PC-3 (cell line): ENCODE results near the gene SCML1. TPM values are rescaled to one million over a fixed set of nuclear protein-coding genes. Genes with fewer than 3 reads are reported as not detected.
A peak's percentile ranks its signal among the peaks of the same experiment; 100 is the strongest.

Experiments
- ATAC-seq: fragments of 200-7000 bp; cut with Tn5 transposase; 2 replicates; pipeline ENCODE4 v1.9.1; 2020; ENCODE audit warnings: mild to moderate bottlenecking, moderate library complexity
- BruUV-seq: library from RNA; stranded (reverse); fragments of 400-500 nt; replicated peaks from 2 replicates; lab custom pipeline; 2021; lab: Mats Ljungman, UMichigan
- CTCF ChIA-PET: fragments of 300-600 bp; sonication (Branson Sonifier 250); formaldehyde crosslinking; loops from one replicate; lab custom pipeline; 2022; ENCODE audit warnings: antibody characterized with exemption; lab: Charles Lee
- POLR2A ChIA-PET: fragments of 300-600 bp; sonication (Branson Sonifier 250); formaldehyde crosslinking; loops from one replicate; lab custom pipeline; 2022; ENCODE audit warnings: antibody characterized with exemption; ENCODE audit not compliant: unreplicated experiment; lab: Charles Lee
- DNase-seq: peaks from one replicate; pipeline ENCODE4 v3.0.0-alpha.2; 2015
- H2AFZ ChIP-seq: fragments of 300-600 bp; sonication (generic); 2 replicates; pipeline ENCODE4 v1.6.0; 2016; ENCODE audit warnings: antibody characterized with exemption, low read length
- H3F3A ChIP-seq: fragments of 300-600 bp; sonication (generic); one replicate; pipeline ENCODE4 v1.6.0; 2017; ENCODE audit warnings: antibody characterized with exemption, low read length, control low read depth, mild to moderate bottlenecking; ENCODE audit not compliant: unreplicated experiment
- H3K27ac ChIP-seq: fragments of 300-600 bp; sonication (generic); 2 replicates; pipeline ENCODE4 v1.5.1; 2016; ENCODE audit warnings: mild to moderate bottlenecking, low read length
- H3K27me3 ChIP-seq: fragments of 300-600 bp; sonication (generic); 2 replicates; pipeline ENCODE4 v1.6.1; 2016; ENCODE audit warnings: low read length, mixed read lengths
- H3K36me3 ChIP-seq: fragments of 300-600 bp; sonication (generic); 2 replicates; pipeline ENCODE4 v1.6.1; 2016; ENCODE audit warnings: low read depth, mixed run types, low read length, mixed read lengths
- H3K4me1 ChIP-seq: fragments of 300-600 bp; sonication (generic); 2 replicates; pipeline ENCODE4 v1.5.1; 2016; ENCODE audit warnings: low read length; ENCODE audit not compliant: insufficient read depth
- H3K4me2 ChIP-seq: fragments of 300-600 bp; sonication (generic); 2 replicates; pipeline ENCODE4 v1.6.0; 2016; ENCODE audit warnings: low read length
- H3K4me3 ChIP-seq: fragments of 300-600 bp; sonication (generic); 2 replicates; pipeline ENCODE4 v1.5.1; 2016; ENCODE audit warnings: mild to moderate bottlenecking, low read length, mixed read lengths
- H3K79me2 ChIP-seq: fragments of 300-600 bp; sonication (generic); 2 replicates; pipeline ENCODE4 v1.6.1; 2017; ENCODE audit warnings: low read length, mixed read lengths
- H3K9ac ChIP-seq: fragments of 300-600 bp; sonication (generic); 2 replicates; pipeline ENCODE4 v1.6.0; 2016; ENCODE audit warnings: mild to moderate bottlenecking, low read length
- H3K9me2 ChIP-seq: fragments of 300-600 bp; sonication (generic); replicated peaks from 2 replicates; pipeline ENCODE4 v1.6.1; 2016; ENCODE audit warnings: mixed run types, low read length, mixed read lengths
- H3K9me3 ChIP-seq: fragments of 300-600 bp; sonication (generic); 2 replicates; pipeline ENCODE4 v1.6.1; 2016; ENCODE audit warnings: low read length, mixed read lengths
- H4K20me1 ChIP-seq: fragments of 300-600 bp; sonication (generic); 2 replicates; pipeline ENCODE4 v1.6.1; 2016; ENCODE audit warnings: low read length, mixed read lengths
- EZH2 ChIP-seq: fragments of 300-600 bp; sonication (generic); IDR thresholded peaks from one replicate; pipeline ENCODE4 v1.6.1; 2017; ENCODE audit warnings: antibody characterized with exemption, mild to moderate bottlenecking, low read length; ENCODE audit not compliant: unreplicated experiment
- EZH2phosphoT487 ChIP-seq: fragments of 300-600 bp; sonication (generic); IDR thresholded peaks from 2 replicates; pipeline ENCODE4 v1.6.1; 2018; ENCODE audit warnings: mild to moderate bottlenecking, antibody characterized with exemption, low read length, borderline replicate concordance
- intact Hi-C: fragments of 100-400 bp; cut with micrococcal nuclease; formaldehyde crosslinking; loops from 2 replicates; pipeline ENCODE4 v1.9.0; 2023
- total RNA-seq: library from RNA; depleted of rRNA; stranded (reverse); fragments of >200 nt; gene quantifications from 2 replicates; pipeline ENCODE4 v1.2.3, GENCODE V29; 2014
- TF ChIP-seq, protein P1 (sequence below): fragments of 300-600 bp; sonication (generic); conservative IDR thresholded peaks from 2 replicates; pipeline ENCODE4 v1.5.1; 2017; ENCODE audit warnings: antibody characterized with exemption, low read depth, mild to moderate bottlenecking, low read length

Gene SCML1
- total RNA-seq, 1 experiment from 2014 or later = 13.0 TPM

DNA sequence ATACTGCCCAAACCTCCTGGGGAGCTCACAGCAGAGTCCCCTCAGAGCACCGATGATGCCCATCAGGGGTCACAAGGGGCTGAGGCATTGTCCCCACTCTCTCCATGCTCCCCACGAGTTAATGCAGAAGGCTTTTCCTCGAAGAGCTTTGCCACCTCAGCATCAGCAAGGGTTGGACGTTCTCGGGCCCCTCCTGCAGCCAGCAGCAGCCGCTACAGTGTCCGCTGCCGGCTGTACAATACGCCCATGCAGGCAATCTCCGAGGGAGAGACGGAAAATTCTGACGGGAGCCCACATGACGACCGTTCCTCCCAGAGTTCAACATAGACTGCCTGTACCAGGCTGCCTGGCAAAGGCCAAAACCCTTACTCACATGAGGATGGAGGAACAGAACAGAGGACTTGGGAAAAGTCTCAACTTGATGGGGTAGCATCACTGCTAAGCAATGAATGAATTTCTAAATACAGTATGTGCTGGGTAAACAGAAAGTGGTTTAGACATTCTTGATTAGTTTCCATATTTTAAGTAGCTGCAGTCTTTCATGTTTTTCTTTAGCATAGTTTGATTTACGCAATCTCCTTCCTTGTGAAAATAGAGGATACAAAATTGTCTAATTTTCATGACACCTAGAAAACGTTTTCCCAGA is 5.0 kb upstream of the SCML1 start:
- Histone ChIP-seq H3K4me3 (no peak overlapping the region), H3K27me3 (no peaks in the 10 kb centered on the region), H3F3A (no peaks in the 10 kb centered on the region), H2AFZ (no peak overlapping the region), H3K9me3 (no peaks in the 10 kb centered on the region), H3K27ac (no peak overlapping the region), H4K20me1 (no peaks in the 10 kb centered on the region), H3K9ac (no peak overlapping the region), H3K4me2 (no peak overlapping the region), H3K36me3 (no peaks in the 10 kb centered on the region), H3K9me2 (no peaks in the 10 kb centered on the region), H3K79me2 (no peaks in the 10 kb centered on the region), H3K4me1 (peaks cover 4% of the 10 kb centered on the region)
- POLR2A ChIA-PET = no interaction called here
- TF ChIP-seq, protein P1, sequence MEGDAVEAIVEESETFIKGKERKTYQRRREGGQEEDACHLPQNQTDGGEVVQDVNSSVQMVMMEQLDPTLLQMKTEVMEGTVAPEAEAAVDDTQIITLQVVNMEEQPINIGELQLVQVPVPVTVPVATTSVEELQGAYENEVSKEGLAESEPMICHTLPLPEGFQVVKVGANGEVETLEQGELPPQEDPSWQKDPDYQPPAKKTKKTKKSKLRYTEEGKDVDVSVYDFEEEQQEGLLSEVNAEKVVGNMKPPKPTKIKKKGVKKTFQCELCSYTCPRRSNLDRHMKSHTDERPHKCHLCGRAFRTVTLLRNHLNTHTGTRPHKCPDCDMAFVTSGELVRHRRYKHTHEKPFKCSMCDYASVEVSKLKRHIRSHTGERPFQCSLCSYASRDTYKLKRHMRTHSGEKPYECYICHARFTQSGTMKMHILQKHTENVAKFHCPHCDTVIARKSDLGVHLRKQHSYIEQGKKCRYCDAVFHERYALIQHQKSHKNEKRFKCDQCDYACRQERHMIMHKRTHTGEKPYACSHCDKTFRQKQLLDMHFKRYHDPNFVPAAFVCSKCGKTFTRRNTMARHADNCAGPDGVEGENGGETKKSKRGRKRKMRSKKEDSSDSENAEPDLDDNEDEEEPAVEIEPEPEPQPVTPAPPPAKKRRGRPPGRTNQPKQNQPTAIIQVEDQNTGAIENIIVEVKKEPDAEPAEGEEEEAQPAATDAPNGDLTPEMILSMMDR = no peak
- DNase-seq (no peak), ATAC-seq (no peak)
- intact Hi-C loops = loop anchor here (10.0 kb wide), 1 partner anchor 623 kb away; the partner anchor contains the start of gene SCML2
- no TSS peak for BruUV-seq
- CTCF ChIA-PET = no interaction called here

DNA sequence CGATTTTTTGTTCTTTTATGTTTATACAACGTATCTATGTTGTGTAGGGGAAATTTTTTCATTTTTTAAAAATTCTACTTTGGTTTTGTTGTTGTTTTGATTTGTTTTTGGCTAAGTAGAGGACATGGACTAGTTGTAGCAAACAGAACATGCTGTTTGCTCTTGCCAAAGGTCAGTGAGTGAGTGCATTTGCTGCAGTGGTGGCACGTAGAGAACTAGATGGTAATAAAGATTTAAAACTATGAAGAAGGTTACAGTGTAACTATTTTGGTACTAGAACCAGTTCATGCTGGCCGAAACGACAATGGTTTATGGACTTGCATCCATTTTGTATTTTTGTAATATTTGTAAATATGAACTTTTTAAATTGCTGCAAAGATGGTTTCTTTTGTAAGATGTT is 1.9 kb upstream of the SCML1 start:
- DNase-seq (no peak), ATAC-seq (no peak)
- no peak overlapping the region for H3K9ac ChIP-seq
- H3K27me3 ChIP-seq = no peaks in the 10 kb centered on the region
- H3K79me2 ChIP-seq = peaks cover 30% of the 10 kb centered on the region
- H3K27ac ChIP-seq = no peak overlapping the region
- H3K9me2 ChIP-seq = no peaks in the 10 kb centered on the region
- TF ChIP-seq EZH2 (no peak), EZH2phosphoT487 (no peak)
- TF ChIP-seq, protein P1 = no peak
- H3K4me2 ChIP-seq = no peak overlapping the region
- H2AFZ ChIP-seq = no peak overlapping the region
- peaks cover 4% of the 10 kb centered on the region for H3K4me1 ChIP-seq
- POLR2A ChIA-PET = no interaction called here
- H3K4me3 ChIP-seq = no peak overlapping the region
- H3K9me3 ChIP-seq = no peaks in the 10 kb centered on the region
- H3K36me3 ChIP-seq = no peaks in the 10 kb centered on the region
- no TSS peak for BruUV-seq
- intact Hi-C loops = loop anchor here (5.0 to 10.0 kb wide), 3 partner anchors 33 to 619 kb away; partner anchors contain the start of gene SCML2
- H3F3A ChIP-seq = no peaks in the 10 kb centered on the region
- no peaks in the 10 kb centered on the region; the same call in 1 of the 2 replicates for H4K20me1 ChIP-seq
- CTCF ChIA-PET = no interaction called here

DNA sequence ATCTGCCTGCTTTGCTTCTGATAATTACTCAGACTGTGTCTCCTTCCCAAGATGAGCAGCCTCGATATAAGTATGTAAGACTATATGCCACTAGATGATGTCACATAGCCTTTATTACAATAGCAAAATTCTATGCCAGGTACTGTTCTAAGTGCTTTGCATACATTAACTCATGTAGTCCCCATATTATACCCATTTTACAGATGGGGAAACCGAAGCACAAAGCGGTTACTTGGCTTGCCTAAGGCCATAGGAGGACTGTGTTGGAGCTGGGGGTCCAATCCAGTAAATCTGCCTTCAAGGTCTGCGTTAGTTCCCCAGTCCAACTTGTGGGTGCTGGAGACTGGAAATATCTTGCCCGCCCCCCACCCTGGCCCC is 826 bp upstream of the SCML1 start:
- H3K79me2 ChIP-seq = peaks cover 40% of the 10 kb centered on the region
- H3K27ac ChIP-seq = peak overlapping the region; percentile 60
- no peaks in the 10 kb centered on the region for H3K27me3 ChIP-seq
- peaks cover 7% of the 10 kb centered on the region; the same call in 1 of the 2 replicates for H4K20me1 ChIP-seq
- ChIA-PET CTCF (interaction anchor here (0.5 to 0.7 kb wide), 3 partner anchors 469 to 1295 kb away, joined by 3 to 6 read pairs (median 4); no protein-coding TSS in a partner anchor), POLR2A (interaction anchor here (0.6 to 0.9 kb wide), 3 partner anchors 33 to 916 kb away, joined by 3 to 13 read pairs (median 5); no protein-coding TSS in a partner anchor)
- TF ChIP-seq EZH2phosphoT487 = no peak
- no peaks in the 10 kb centered on the region for H3K9me3 ChIP-seq
- peak overlapping the region; percentile 69 for H3K4me3 ChIP-seq
- H3K4me2 ChIP-seq = peak overlapping the region; percentile 78
- peaks cover 4% of the 10 kb centered on the region for H3K4me1 ChIP-seq
- no peaks in the 10 kb centered on the region for H3K9me2 ChIP-seq
- peak overlapping the region; percentile 71 for H3K9ac ChIP-seq
- BruUV-seq = TSS peak; percentile 72
- H3K36me3 ChIP-seq = no peaks in the 10 kb centered on the region
- DNase-seq = peak; percentile 15
- H3F3A ChIP-seq = no peaks in the 10 kb centered on the region
- peak overlapping the region; percentile 73 for H2AFZ ChIP-seq
- intact Hi-C loops = loop anchor here (5.0 to 10.0 kb wide), 3 partner anchors 34 to 618 kb away; partner anchors contain the start of gene SCML2
- no peak for ATAC-seq
